ENCODE data around the gene GTF2IRD1. TPM values are rescaled to one million over a fixed set of nuclear protein-coding genes. Genes with fewer than 3 reads are reported as not detected.

GTF2IRD1 gene
- total and polyA plus RNA-seq, 2 of the 4 experiments (the other 2 are of a cell fraction) = 4.1 to 21.9 TPM

GRCh38 chr7:74525881-74526280 is 72.2 kb downstream of the GTF2IRD1 start:
- no peak overlapping the region for H3K23ac ChIP-seq (ENCODE audit: low read depth, low read length)
- no peak overlapping the region for H3K56ac ChIP-seq (ENCODE audit: extremely low read depth, insufficient read depth, low read length)
- H3K4me3 ChIP-seq (ENCODE audit: insufficient read depth, low read depth, low read length) = no peak overlapping the region
- ChIA-PET CTCF (no interaction called here), POLR2A (ENCODE audit: unreplicated experiment) (no interaction called here)
- dilution Hi-C loops (cut with HindIII; ENCODE audit: low sequenced_read_pairs, unreplicated experiment) (no loop called here), in situ Hi-C loops (cut with MboI; ENCODE audit: low sequenced_read_pairs) (no loop called here), intact Hi-C loops (cut with micrococcal nuclease) (no loop called here)
- no peak overlapping the region for H4K8ac ChIP-seq (ENCODE audit: low read depth in 2 of 2, low read length in 2 of 2)
- no peak overlapping the region for H4K91ac ChIP-seq (ENCODE audit: insufficient read depth, low read depth, low read length)
- no peak overlapping the region for H2AK5ac ChIP-seq (ENCODE audit: low read depth, low read length)
- H3K36me3 ChIP-seq (ENCODE audit: control insufficient read depth, insufficient read depth, low read length) = peaks cover 58% of the 10 kb centered on the region
- WGBS, 2 experiments (ENCODE audit: extremely low coverage in 2 of 2, insufficient read length in 1 of 2) = 100% methylated on average over 2 of the region's 7 CpGs; no CpG with 5 or more reads in 1 of the 2 experiments
- no TSS peak for BruUV-seq (replicated peaks)
- no peak overlapping the region for H3K4me2 ChIP-seq (ENCODE audit: low read depth, low read length)
- no peak overlapping the region for H3K14ac ChIP-seq (replicated peaks; ENCODE audit: low read depth, low read length)
- H3K79me1 ChIP-seq (ENCODE audit: low read depth in 1 of 2, low read length in 2 of 2) = peaks cover 0 to 3% of the 10 kb centered on the region in 2 experiments; a peak in 1 of 4 replicates
- H3K27me3 ChIP-seq (ENCODE audit: control insufficient read depth, insufficient read depth, low read length) = no peaks in the 10 kb centered on the region
- no peak overlapping the region for H3K27ac ChIP-seq (ENCODE audit: insufficient read depth, low read length)
- H3K9me1 ChIP-seq (ENCODE audit: insufficient read depth, low read length) = peaks cover 3% of the 10 kb centered on the region; the same call in 1 of the 2 replicates
- no peaks in the 10 kb centered on the region for H4K20me1 ChIP-seq (ENCODE audit: insufficient read depth, low read length)
- H3K9ac ChIP-seq (ENCODE audit: low read depth, low read length) = no peak overlapping the region
- H2BK15ac ChIP-seq (ENCODE audit: low read depth, low read length) = no peak overlapping the region
- DNase-seq (no peak), ATAC-seq (ENCODE audit: low read depth) (no peak)
- H2AFZ ChIP-seq (replicated peaks; ENCODE audit: low read length, poor library complexity) = no peak overlapping the region
- no peak overlapping the region for H4K5ac ChIP-seq (ENCODE audit: low read depth, low read length)
- no peak overlapping the region for H3K4ac ChIP-seq (ENCODE audit: low read depth, low read length)
- TF ChIP-seq SMC3 (IDR thresholded peaks at IDR 0.05; ENCODE audit: low read depth, low read length) (no peak), MAZ (IDR thresholded peaks at IDR 0.05; ENCODE audit: borderline replicate concordance, low read depth, low read length) (no peak), CTCF (conservative IDR thresholded peaks at IDR 0.05; ENCODE audit: low read depth, low read length) (no peak), FOS (IDR thresholded peaks at IDR 0.05; ENCODE audit: low read depth, low read length) (no peak), BHLHE40 (IDR thresholded peaks at IDR 0.05; ENCODE audit: low read depth, low read length) (no peak), CEBPB (IDR thresholded peaks at IDR 0.05; ENCODE audit: low read depth, low read length) (no peak), MAFK (IDR thresholded peaks at IDR 0.05; ENCODE audit: low read depth, low read length) (no peak), MXI1 (IDR thresholded peaks at IDR 0.05; ENCODE audit: borderline replicate concordance, low read depth, low read length) (no peak), RCOR1 (IDR thresholded peaks at IDR 0.05; ENCODE audit: insufficient replicate concordance, low read length) (no peak)
- no peak overlapping the region for H2BK120ac ChIP-seq (ENCODE audit: low read depth, low read length)
- no peak overlapping the region for H3K18ac ChIP-seq (ENCODE audit: low read depth, low read length)
- peaks cover 9% of the 10 kb centered on the region for H3K9me3 ChIP-seq (ENCODE audit: control insufficient read depth, insufficient read depth, low read length)
- no peak overlapping the region for H2BK5ac ChIP-seq (ENCODE audit: low read depth, low read length, poor library complexity, severe bottlenecking)
- H3K4me1 ChIP-seq (ENCODE audit: control insufficient read depth, insufficient read depth, low read length) = no peaks in the 10 kb centered on the region
- H2BK20ac ChIP-seq (ENCODE audit: low read depth, low read length) = no peak overlapping the region
- no peak overlapping the region for H2AK9ac ChIP-seq (replicated peaks; ENCODE audit: low read depth, low read length, poor library complexity)

Data from IMR-90 (cell line).